ENCODE results near the gene KRT13.

Gene KRT13

DNA sequence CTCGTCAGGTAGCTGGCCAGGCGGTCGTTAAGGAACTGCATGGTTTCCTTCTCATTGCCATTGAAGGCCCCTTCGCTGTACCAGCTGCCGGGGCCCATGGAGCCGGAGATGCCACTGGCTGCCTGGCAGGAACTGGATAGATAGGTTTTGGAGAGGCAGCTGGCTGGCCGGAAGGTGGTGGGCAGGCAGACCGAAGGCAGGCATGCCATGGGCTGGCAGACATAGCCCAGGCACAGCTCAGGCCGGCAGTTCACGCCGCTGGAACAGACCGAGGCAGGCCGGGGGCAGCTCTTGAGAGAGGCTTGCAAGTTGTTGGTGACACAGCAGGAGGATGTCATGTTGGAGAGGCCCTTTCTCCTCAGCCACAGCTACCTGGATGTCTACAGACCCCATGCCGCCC is 38.4 kb downstream of the KRT13 start, which contains the start of gene KRT32:
TSS of gene KRT32 (minus strand) at position 399 of the 400 bp plus-strand sequence. CDS start at position 338, 61 bp downstream.
- no peak within 1 kb of the TSS for H3K27ac ChIP-seq (replicated peaks)
- no peaks in the 10 kb centered on the region for H3K27me3 ChIP-seq (ENCODE audit: insufficient read depth, poor library complexity, severe bottlenecking)
- TF ChIP-seq POLR2AphosphoS5 (IDR thresholded peaks at IDR 0.05; ENCODE audit: low read depth) = no peak
- TF ChIP-seq GABPA (IDR thresholded peaks at IDR 0.05; ENCODE audit: low read depth) = no peak
- TF ChIP-seq, protein P1, sequence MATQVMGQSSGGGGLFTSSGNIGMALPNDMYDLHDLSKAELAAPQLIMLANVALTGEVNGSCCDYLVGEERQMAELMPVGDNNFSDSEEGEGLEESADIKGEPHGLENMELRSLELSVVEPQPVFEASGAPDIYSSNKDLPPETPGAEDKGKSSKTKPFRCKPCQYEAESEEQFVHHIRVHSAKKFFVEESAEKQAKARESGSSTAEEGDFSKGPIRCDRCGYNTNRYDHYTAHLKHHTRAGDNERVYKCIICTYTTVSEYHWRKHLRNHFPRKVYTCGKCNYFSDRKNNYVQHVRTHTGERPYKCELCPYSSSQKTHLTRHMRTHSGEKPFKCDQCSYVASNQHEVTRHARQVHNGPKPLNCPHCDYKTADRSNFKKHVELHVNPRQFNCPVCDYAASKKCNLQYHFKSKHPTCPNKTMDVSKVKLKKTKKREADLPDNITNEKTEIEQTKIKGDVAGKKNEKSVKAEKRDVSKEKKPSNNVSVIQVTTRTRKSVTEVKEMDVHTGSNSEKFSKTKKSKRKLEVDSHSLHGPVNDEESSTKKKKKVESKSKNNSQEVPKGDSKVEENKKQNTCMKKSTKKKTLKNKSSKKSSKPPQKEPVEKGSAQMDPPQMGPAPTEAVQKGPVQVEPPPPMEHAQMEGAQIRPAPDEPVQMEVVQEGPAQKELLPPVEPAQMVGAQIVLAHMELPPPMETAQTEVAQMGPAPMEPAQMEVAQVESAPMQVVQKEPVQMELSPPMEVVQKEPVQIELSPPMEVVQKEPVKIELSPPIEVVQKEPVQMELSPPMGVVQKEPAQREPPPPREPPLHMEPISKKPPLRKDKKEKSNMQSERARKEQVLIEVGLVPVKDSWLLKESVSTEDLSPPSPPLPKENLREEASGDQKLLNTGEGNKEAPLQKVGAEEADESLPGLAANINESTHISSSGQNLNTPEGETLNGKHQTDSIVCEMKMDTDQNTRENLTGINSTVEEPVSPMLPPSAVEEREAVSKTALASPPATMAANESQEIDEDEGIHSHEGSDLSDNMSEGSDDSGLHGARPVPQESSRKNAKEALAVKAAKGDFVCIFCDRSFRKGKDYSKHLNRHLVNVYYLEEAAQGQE (IDR thresholded peaks at IDR 0.05; ENCODE audit: insufficient replicate concordance, low read depth) = no peak
- TF ChIP-seq, protein P2, sequence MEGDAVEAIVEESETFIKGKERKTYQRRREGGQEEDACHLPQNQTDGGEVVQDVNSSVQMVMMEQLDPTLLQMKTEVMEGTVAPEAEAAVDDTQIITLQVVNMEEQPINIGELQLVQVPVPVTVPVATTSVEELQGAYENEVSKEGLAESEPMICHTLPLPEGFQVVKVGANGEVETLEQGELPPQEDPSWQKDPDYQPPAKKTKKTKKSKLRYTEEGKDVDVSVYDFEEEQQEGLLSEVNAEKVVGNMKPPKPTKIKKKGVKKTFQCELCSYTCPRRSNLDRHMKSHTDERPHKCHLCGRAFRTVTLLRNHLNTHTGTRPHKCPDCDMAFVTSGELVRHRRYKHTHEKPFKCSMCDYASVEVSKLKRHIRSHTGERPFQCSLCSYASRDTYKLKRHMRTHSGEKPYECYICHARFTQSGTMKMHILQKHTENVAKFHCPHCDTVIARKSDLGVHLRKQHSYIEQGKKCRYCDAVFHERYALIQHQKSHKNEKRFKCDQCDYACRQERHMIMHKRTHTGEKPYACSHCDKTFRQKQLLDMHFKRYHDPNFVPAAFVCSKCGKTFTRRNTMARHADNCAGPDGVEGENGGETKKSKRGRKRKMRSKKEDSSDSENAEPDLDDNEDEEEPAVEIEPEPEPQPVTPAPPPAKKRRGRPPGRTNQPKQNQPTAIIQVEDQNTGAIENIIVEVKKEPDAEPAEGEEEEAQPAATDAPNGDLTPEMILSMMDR (IDR thresholded peaks at IDR 0.05; ENCODE audit: insufficient read depth, low read length) = no peak
- TF ChIP-seq SPI1 (IDR thresholded peaks at IDR 0.05; ENCODE audit: borderline replicate concordance, low read depth) = no peak
- no peak within 1 kb of the TSS for H3K4me3 ChIP-seq (replicated peaks; ENCODE audit: insufficient read depth, low read length)
- DNase-seq (ENCODE audit: low read depth in 1 of 2, low spot score in 1 of 2) = no peak

DNA sequence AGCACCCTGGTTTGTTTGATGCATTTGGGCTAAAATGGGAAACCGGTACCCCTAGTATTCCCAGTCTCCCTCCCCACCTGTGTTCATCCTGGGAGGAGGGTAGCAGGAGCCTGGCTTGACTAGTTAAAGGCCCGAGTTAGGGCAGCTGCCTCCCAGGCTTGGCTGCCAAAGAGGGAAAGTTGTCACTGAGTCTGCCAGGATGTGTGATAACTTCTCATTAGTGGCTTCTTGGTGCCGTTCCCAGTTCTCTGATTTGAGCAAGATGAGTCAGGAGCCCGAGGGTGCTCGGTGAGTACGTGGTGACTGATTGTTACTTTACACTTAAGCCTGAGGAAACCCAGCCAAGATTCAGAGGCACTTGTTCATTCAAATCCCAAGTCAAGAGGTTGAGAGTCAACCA is 40.7 kb downstream of the KRT13 start:
- TF ChIP-seq GABPA (IDR thresholded peaks at IDR 0.05; ENCODE audit: low read depth) (no peak), SPI1 (IDR thresholded peaks at IDR 0.05; ENCODE audit: borderline replicate concordance, low read depth) (no peak), POLR2AphosphoS5 (IDR thresholded peaks at IDR 0.05; ENCODE audit: low read depth) (no peak)
- TF ChIP-seq, protein P1 (IDR thresholded peaks at IDR 0.05; ENCODE audit: insufficient replicate concordance, low read depth) = no peak
- DNase-seq (ENCODE audit: low read depth in 1 of 2, low spot score in 1 of 2) = no peak
- Histone ChIP-seq H3K27me3 (ENCODE audit: insufficient read depth, poor library complexity, severe bottlenecking) (no peaks in the 10 kb centered on the region), H3K4me3 (replicated peaks; ENCODE audit: insufficient read depth, low read length) (no peak overlapping the region), H3K27ac (replicated peaks) (no peak overlapping the region)

DNA sequence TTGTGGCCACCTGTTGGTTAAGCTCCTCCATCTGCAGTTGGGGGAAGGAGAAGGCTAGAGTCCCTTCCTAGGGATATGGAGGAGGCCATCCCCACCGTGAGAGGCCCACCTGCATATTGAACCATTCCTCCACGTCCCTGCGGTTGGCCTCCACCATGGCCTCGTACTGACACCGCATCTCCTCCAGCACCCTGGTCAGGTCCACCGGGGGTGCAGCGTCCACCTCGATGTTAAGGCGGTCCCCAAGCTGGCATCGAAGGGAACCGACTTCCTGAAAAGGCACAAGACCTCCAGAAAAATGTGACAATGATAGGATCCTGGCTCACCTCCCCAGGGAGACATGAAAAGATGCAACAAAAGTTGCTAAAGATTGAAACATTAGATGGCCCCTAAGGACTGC is 41.2 kb downstream of the KRT13 start:
- Histone ChIP-seq H3K4me3 (replicated peaks; ENCODE audit: insufficient read depth, low read length) (no peak overlapping the region), H3K27me3 (ENCODE audit: insufficient read depth, poor library complexity, severe bottlenecking) (no peaks in the 10 kb centered on the region), H3K27ac (replicated peaks) (no peak overlapping the region)
- no peak for TF ChIP-seq POLR2AphosphoS5 (IDR thresholded peaks at IDR 0.05; ENCODE audit: low read depth)
- TF ChIP-seq, protein P1 (IDR thresholded peaks at IDR 0.05; ENCODE audit: insufficient replicate concordance, low read depth) = no peak
- no peak for TF ChIP-seq SPI1 (IDR thresholded peaks at IDR 0.05; ENCODE audit: borderline replicate concordance, low read depth)
- no peak for TF ChIP-seq GABPA (IDR thresholded peaks at IDR 0.05; ENCODE audit: low read depth)
- TF ChIP-seq, protein P2 (IDR thresholded peaks at IDR 0.05; ENCODE audit: insufficient read depth, low read length) = no peak
- DNase-seq (ENCODE audit: low read depth in 1 of 2, low spot score in 1 of 2) = no peak
